Vagina (tissue), 2 donors: ENCODE results near the gene CYP2D6. TPM values are rescaled to one million over a fixed set of nuclear protein-coding genes. Genes with fewer than 3 reads are reported as not detected.
"Not testable (repeated sequence)": the region's sequence is repeated elsewhere in the genome, so short reads cannot be mapped to it uniquely, and the experiment has no call there.

ENCODE experiments used
- DNase-seq, 2 donors: peaks; one replicate each; pipeline ENCODE4 v3.0.0-alpha.2; 2017; ENCODE audit errors: extremely low spot score in 2 of 2
- H3K27ac ChIP-seq: fragments of 200-600 bp; sonication (generic); one replicate; pipeline ENCODE4 v1.5.1; 2019
- H3K27me3 ChIP-seq: fragments of 200-600 bp; sonication (generic); one replicate; pipeline ENCODE4 v1.5.1; 2019
- H3K36me3 ChIP-seq, 2 donors: fragments of 200-600 bp; sonication (generic); one replicate each; pipeline ENCODE4 v1.5.1; 2017 to 2019
- H3K4me1 ChIP-seq: fragments of 200-600 bp; sonication (generic); one replicate; pipeline ENCODE4 v1.5.1; 2019
- H3K4me3 ChIP-seq, 2 donors: fragments of 200-600 bp; sonication (generic); 1 replicate in 1 of 2; 2 replicates in 1 of 2; pipeline ENCODE4 v1.5.1; 2016 to 2019
- H3K9me3 ChIP-seq: fragments of 200-600 bp; sonication (generic); one replicate; pipeline ENCODE4 v1.5.1; 2019
- POLR2A ChIP-seq, 2 donors: fragments of 450-650 bp; IDR thresholded peaks; one replicate each; pipeline ENCODE4 v1.6.1; 2017; ENCODE audit warnings: antibody characterized with exemption in 2 of 2, mild to moderate bottlenecking in 2 of 2, moderate library complexity in 2 of 2
- POLR2AphosphoS5 ChIP-seq, 2 donors: sonication (generic); formaldehyde crosslinking; IDR thresholded peaks; one replicate each; pipeline ENCODE4 v1.9.0; 2017; ENCODE audit warnings: antibody characterized with exemption in 2 of 2, mild to moderate bottlenecking in 2 of 2, low read depth in 1 of 2; ENCODE audit not compliant: insufficient read depth in 1 of 2
- intact Hi-C: fragments of 100-400 bp; cut with DNase I; formaldehyde crosslinking; loops from one replicate; pipeline ENCODE4 v1.15.1; 2023
- total RNA-seq: library from RNA; depleted of rRNA; stranded (reverse); fragments of >200 nt; gene quantifications from one replicate; pipeline ENCODE4 v1.2.3, GENCODE V29; 2016
- TF ChIP-seq, protein P1 (sequence below), 3 experiments: fragments of 450-650 bp in 2 of 3; fragments of 200-600 bp in 1 of 3; sonication (generic) in 1 of 3; IDR thresholded peaks; one replicate each; pipeline ENCODE4 v1.5.1; 2017 to 2019; ENCODE audit warnings: antibody characterized with exemption in 3 of 3, mild to moderate bottlenecking in 2 of 3, moderate library complexity in 2 of 3

Gene CYP2D6
- total RNA-seq, 1 donor from 2014 or later, result 1.7 TPM

DNA sequence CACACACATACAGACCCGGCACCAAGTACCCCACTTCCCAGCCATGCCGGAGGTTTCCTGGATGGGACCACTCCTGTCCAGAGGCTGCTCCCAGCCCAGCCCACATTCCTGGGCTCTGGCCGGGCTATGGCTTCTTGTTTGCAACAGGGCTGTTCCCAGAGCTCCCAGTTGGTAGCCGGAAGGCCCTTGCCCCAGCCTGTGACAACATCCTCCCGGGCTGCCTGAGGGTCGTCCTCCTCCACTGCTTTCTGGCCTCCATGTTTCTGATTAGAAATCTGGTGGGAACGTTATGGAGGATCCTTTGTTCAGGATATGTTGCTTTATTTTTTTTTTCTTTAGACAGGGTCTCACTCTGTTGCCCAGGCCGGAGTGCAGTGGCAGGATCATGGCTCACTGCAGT, 952 bp upstream of the CYP2D6 start:
- no peaks in the 10 kb centered on the region for H3K4me1 ChIP-seq
- H3K36me3 ChIP-seq, result no peaks in the 10 kb centered on the region
- H3K27me3 ChIP-seq, result no peaks in the 10 kb centered on the region
- no peak for DNase-seq
- H3K27ac ChIP-seq, result no peak overlapping the region
- intact Hi-C loops, result no loop called here
- H3K4me3 ChIP-seq, result no peak overlapping the region
- H3K9me3 ChIP-seq, result no peaks in the 10 kb centered on the region
- TF ChIP-seq POLR2AphosphoS5 (IDR thresholded peaks at IDR 0.05; ENCODE audit: insufficient read depth in 1 of 2, low read depth in 1 of 2) (no peak), POLR2A (IDR thresholded peaks at IDR 0.05) (no peak)
- TF ChIP-seq, protein P1, sequence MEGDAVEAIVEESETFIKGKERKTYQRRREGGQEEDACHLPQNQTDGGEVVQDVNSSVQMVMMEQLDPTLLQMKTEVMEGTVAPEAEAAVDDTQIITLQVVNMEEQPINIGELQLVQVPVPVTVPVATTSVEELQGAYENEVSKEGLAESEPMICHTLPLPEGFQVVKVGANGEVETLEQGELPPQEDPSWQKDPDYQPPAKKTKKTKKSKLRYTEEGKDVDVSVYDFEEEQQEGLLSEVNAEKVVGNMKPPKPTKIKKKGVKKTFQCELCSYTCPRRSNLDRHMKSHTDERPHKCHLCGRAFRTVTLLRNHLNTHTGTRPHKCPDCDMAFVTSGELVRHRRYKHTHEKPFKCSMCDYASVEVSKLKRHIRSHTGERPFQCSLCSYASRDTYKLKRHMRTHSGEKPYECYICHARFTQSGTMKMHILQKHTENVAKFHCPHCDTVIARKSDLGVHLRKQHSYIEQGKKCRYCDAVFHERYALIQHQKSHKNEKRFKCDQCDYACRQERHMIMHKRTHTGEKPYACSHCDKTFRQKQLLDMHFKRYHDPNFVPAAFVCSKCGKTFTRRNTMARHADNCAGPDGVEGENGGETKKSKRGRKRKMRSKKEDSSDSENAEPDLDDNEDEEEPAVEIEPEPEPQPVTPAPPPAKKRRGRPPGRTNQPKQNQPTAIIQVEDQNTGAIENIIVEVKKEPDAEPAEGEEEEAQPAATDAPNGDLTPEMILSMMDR (IDR thresholded peaks at IDR 0.05), result no peak

DNA sequence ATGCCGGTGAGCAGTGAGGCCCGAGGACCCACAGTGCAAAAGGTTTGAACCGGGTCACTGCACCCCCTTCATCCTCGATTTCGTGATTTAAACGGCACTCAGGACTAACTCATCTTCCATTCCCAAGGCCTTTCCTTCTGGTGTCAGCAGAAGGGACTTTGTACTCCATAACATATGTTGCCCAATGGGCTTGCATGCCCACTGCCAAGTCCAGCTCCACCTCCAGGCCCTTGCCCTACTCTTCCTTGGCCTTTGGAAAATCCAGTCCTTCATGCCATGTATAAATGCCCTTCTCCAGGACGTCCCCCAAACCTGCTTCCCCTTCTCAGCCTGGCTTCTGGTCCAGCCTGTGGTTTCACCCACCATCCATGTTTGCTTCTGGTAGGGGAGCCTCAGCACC, 428 bp downstream of the CYP2D6 start:
- H3K36me3 ChIP-seq, H3K9me3 ChIP-seq, DNase-seq, intact Hi-C loops, H3K27ac ChIP-seq, H3K4me3 ChIP-seq, H3K4me1 ChIP-seq, H3K27me3 ChIP-seq: not testable (repeated sequence)

DNA sequence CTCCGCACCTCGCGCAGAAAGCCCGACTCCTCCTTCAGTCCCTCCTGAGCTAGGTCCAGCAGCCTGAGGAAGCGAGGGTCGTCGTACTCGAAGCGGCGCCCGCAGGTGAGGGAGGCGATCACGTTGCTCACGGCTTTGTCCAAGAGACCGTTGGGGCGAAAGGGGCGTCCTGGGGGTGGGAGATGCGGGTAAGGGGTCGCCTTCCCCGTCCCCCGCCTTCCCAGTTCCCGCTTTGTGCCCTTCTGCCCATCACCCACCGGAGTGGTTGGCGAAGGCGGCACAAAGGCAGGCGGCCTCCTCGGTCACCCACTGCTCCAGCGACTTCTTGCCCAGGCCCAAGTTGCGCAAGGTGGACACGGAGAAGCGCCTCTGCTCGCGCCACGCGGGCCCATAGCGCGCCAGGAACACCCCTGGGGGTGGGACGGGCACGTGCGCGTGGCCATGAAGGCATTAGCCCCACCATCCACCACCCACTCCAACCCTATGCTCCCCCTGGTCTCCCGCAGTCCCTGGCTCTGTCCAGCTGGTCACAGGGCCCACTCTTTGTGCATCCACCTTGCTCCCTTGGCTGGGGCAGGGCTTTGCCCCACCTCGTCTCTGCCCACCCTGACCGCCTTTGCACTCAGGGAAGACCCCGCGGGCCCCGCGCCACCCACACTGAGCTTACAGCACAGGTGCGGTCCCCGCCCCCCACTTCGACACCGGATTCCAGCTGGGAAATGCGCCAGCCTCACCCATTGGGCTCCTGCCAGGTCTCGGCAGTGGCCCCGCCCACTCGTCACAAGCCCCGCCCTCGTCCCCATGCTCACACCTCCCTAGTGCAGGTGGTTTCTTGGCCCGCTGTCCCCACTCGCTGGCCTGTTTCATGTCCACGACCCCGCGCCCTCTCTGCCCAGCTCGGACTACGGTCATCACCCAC, 1.6 kb downstream of the CYP2D6 start:
- H3K9me3 ChIP-seq, H3K27me3 ChIP-seq, DNase-seq, intact Hi-C loops, H3K4me3 ChIP-seq, H3K4me1 ChIP-seq, H3K27ac ChIP-seq, H3K36me3 ChIP-seq: not testable (repeated sequence)

DNA sequence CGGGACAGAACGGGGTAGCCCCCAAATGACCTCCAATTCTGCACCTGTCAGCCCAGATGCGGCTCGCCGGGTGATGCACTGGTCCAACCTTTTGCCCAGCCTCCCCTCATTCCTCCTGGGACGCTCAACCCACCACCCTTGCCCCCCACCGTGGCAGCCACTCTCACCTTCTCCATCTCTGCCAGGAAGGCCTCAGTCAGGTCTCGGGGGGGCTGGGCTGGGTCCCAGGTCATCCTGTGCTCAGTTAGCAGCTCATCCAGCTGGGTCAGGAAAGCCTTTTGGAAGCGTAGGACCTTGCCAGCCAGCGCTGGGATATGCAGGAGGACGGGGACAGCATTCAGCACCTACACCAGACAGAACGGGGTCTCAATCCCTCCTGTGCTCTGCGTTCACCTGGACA, 2.6 kb downstream of the CYP2D6 start:
- not testable (repeated sequence) for H3K36me3 ChIP-seq

DNA sequence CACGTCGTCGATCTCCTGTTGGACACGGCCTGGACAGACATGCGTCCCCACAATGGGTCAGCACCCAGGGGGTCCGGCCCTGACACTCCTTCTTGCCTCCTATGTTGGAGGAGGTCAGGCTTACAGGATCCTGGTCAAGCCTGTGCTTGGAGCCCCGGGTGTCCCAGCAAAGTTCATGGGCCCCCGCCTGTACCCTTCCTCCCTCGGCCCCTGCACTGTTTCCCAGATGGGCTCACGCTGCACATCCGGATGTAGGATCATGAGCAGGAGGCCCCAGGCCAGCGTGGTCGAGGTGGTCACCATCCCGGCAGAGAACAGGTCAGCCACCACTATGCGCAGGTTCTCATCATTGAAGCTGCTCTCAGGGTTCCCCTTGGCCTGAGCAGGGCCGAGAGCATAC, 3.0 kb downstream of the CYP2D6 start:
- no peak for DNase-seq
- TF ChIP-seq POLR2AphosphoS5 (IDR thresholded peaks at IDR 0.05; ENCODE audit: insufficient read depth in 1 of 2, low read depth in 1 of 2) (no peak), POLR2A (IDR thresholded peaks at IDR 0.05) (no peak)
- TF ChIP-seq, protein P1 (IDR thresholded peaks at IDR 0.05), result no peak
- no peaks in the 10 kb centered on the region for H3K36me3 ChIP-seq
- H3K27me3 ChIP-seq, result no peaks in the 10 kb centered on the region
- no peaks in the 10 kb centered on the region for H3K4me1 ChIP-seq
- H3K9me3 ChIP-seq, result no peaks in the 10 kb centered on the region
- intact Hi-C loops, result no loop called here
- no peak overlapping the region for H3K27ac ChIP-seq
- H3K4me3 ChIP-seq, result no peak overlapping the region

More for the DNA sequence above, 2.6 kb downstream of the CYP2D6 start:
- H3K9me3 ChIP-seq, H3K27me3 ChIP-seq, intact Hi-C loops, H3K27ac ChIP-seq, H3K4me3 ChIP-seq, H3K4me1 ChIP-seq, DNase-seq: not testable (repeated sequence)

DNA sequence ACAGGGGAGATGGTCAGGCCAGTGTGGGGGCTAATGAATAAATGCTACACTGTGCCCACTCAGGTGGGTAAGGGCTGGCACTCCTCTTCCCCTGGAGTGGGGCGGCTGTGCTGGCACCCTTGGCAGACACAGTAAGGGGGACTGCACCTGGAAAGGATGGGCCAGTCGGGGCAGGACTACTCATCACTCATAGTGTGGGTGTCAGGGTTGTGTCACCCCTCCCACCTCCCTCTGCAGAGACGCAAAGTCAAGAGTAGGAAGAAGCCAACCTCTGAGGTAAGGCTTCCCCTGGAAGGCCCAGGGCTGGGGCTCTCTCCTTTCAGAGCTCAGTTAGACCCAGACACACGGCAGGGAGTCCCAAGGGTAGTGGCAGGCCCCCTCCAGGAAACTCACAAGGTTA, 7.1 kb downstream of the CYP2D6 start:
- H3K4me3 ChIP-seq, H3K27me3 ChIP-seq, intact Hi-C loops, H3K4me1 ChIP-seq, DNase-seq, H3K9me3 ChIP-seq, H3K36me3 ChIP-seq, H3K27ac ChIP-seq: not testable (repeated sequence)

DNA sequence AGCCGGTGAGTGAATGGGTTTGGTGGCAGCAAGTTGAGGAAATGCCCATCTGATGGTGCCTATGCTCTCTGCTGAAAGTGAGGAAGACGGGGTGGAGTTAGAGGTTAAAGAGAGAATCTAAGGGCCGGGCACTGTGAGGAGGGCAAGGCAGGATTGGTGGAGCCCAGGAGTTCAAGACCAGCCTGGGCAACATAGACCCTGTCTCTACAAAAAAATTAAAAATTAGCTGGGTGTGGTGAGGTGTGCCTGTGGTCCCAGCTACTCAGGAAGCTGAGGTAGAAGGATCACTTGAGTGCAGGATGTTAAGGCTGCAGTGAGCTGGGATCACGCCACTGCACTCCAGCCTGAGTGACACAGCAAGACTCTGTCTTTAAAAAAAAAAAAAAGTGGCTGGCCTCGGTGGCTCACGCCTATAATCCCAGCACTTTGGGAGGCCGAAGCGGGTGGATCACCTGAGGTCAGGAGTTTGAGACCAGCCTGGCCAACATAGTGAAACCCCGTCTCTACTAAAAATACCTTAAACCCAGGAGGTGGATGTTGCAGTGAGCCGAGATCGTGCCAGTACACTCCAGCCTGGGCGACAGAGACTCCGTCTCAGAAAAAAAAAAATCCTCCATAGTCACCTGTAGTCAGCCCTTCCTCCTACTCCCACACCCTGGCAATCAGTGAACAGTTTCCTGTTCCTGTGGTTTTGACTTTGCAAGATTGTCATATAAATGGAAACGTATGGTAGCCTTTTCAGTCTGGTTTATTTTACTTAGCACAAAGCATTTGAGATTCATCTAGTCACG, 10.2 kb downstream of the CYP2D6 start:
- H3K4me1 ChIP-seq, H3K4me3 ChIP-seq, intact Hi-C loops, H3K27ac ChIP-seq, H3K27me3 ChIP-seq, H3K36me3 ChIP-seq, H3K9me3 ChIP-seq, DNase-seq: not testable (repeated sequence)
